Upper lobe of right lung (tissue), 1 donor: ENCODE results near the gene PUM2. TPM values are rescaled to one million over a fixed set of nuclear protein-coding genes. Genes with fewer than 3 reads are reported as not detected.
"Not testable (repeated sequence)": the region's sequence is repeated elsewhere in the genome, so short reads cannot be mapped to it uniquely, and the experiment has no call there.

Experiments used
- ATAC-seq: fragments of 200-7000 bp; cut with Tn5 transposase; one replicate; pipeline ENCODE4 v1.9.1; 2020; ENCODE audit warnings: mild to moderate bottlenecking, moderate library complexity
- DNase-seq: peaks from one replicate; pipeline ENCODE4 v3.0.0-alpha.2; 2020
- H3K27ac ChIP-seq: fragments of 200-600 bp; one replicate; pipeline ENCODE4 v1.8.0; 2022
- H3K27me3 ChIP-seq: fragments of 200-600 bp; one replicate; pipeline ENCODE4 v1.8.0; 2022; ENCODE audit warnings: mild to moderate bottlenecking
- H3K36me3 ChIP-seq: fragments of 200-600 bp; one replicate; pipeline ENCODE4 v1.8.0; 2022
- H3K4me1 ChIP-seq: fragments of 200-600 bp; one replicate; pipeline ENCODE4 v1.8.0; 2022
- H3K4me3 ChIP-seq: fragments of 200-600 bp; one replicate; pipeline ENCODE4 v1.8.0; 2022; ENCODE audit warnings: mild to moderate bottlenecking
- H3K9me3 ChIP-seq: fragments of 200-600 bp; one replicate; pipeline ENCODE4 v1.8.0; 2022
- intact Hi-C: fragments of 100-400 bp; cut with DNase I; formaldehyde crosslinking; loops from one replicate; pipeline ENCODE4 v1.11.0; 2022
- total RNA-seq: library from RNA; stranded (reverse); fragmentation: NEBNext Ultra II Directional; extraction: Animal tissue kit (Norgen Biotek cat#: 25700); gene quantifications from one replicate; pipeline ENCODE4 v1.2.1, GENCODE V29; 2021
- TF ChIP-seq, protein P1 (sequence below): fragments of 200-600 bp; IDR thresholded peaks from one replicate; pipeline ENCODE4 v1.8.0; 2022; ENCODE audit warnings: antibody characterized with exemption
- donor health status: DM: no; HTN: yes; CAD: no; lungs with severe emphysema.

The PUM2 gene
- total RNA-seq, 1 donor from 2014 or later, result 116 TPM

DNA sequence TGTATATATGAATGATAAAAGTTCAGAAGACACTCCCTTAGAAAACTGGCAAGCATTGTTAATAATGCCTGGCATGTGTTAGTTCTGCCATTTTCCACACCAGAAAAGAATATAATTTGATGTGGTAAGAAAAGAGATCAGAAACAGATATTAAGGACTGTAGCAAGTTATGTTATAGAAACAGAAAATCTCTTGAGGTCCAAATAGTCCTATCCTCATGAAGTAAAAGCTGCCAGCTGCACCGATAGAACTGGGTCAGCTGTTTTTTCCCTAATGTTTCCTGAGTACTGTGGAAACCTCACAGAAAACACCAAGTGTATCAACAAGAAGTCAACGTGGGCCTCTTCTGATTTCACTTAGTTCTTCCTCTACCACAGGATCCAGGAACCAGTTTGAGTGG, 68.8 kb downstream of the PUM2 start:
- DNase-seq (no peak), ATAC-seq (no peak)
- H3K4me3 ChIP-seq, result no peak overlapping the region
- H3K27ac ChIP-seq, result no peak overlapping the region
- H3K9me3 ChIP-seq, result no peaks in the 10 kb centered on the region
- no peaks in the 10 kb centered on the region for H3K27me3 ChIP-seq
- TF ChIP-seq, protein P1, sequence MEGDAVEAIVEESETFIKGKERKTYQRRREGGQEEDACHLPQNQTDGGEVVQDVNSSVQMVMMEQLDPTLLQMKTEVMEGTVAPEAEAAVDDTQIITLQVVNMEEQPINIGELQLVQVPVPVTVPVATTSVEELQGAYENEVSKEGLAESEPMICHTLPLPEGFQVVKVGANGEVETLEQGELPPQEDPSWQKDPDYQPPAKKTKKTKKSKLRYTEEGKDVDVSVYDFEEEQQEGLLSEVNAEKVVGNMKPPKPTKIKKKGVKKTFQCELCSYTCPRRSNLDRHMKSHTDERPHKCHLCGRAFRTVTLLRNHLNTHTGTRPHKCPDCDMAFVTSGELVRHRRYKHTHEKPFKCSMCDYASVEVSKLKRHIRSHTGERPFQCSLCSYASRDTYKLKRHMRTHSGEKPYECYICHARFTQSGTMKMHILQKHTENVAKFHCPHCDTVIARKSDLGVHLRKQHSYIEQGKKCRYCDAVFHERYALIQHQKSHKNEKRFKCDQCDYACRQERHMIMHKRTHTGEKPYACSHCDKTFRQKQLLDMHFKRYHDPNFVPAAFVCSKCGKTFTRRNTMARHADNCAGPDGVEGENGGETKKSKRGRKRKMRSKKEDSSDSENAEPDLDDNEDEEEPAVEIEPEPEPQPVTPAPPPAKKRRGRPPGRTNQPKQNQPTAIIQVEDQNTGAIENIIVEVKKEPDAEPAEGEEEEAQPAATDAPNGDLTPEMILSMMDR, result no peak
- peaks cover 80% of the 10 kb centered on the region for H3K36me3 ChIP-seq
- H3K4me1 ChIP-seq, result no peaks in the 10 kb centered on the region
- intact Hi-C loops, result no loop called here

DNA sequence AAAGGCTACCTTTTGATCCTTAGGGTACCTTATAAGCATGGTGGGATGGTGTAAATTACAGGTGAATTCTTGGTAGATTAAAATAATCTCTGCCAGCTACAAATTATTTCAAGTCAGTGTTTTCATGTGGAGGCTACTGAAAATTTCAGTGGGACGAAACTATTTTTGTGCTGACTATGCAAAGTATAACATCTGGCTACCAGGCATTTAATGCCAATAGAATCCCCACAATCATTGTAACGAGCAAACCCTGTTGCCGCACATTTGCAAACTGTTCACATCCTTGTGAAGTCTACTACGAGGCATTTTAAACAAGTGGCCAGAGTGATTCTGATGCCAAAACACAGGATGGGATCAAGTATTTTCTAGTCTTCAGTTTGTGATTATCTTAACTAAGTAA, 77.6 kb downstream of the PUM2 start:
- Histone ChIP-seq H3K9me3 (no peaks in the 10 kb centered on the region), H3K4me1 (no peaks in the 10 kb centered on the region), H3K36me3 (peaks cover 34% of the 10 kb centered on the region), H3K27me3 (no peaks in the 10 kb centered on the region), H3K27ac (no peak overlapping the region), H3K4me3 (no peak overlapping the region)
- TF ChIP-seq, protein P1, result no peak
- DNase-seq, result no peak
- intact Hi-C loops, result no loop called here
- no peak for ATAC-seq

DNA sequence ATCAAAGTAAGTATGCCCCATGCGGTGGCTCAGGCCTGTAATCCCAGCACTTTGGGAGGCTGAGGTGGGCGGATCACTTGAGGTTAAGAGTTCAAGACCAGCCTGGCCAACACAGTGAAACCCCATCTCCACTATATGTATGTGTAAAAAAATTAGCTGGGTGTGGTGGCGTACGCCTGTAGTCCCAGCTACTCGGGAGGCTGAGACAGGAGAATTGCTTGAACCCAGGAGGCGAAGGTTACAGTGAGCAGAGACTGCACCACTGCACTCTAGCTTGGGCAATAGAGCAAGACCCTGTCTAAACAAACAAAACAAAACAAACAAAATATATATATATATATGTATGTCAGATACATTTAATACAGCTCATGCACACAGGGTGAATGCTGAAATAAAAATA, 82.3 kb downstream of the PUM2 start:
- H3K4me3 ChIP-seq, H3K27ac ChIP-seq, H3K9me3 ChIP-seq, ATAC-seq, H3K27me3 ChIP-seq, intact Hi-C loops, DNase-seq, H3K4me1 ChIP-seq: not testable (repeated sequence)
- peaks cover 27% of the 10 kb centered on the region for H3K36me3 ChIP-seq

DNA sequence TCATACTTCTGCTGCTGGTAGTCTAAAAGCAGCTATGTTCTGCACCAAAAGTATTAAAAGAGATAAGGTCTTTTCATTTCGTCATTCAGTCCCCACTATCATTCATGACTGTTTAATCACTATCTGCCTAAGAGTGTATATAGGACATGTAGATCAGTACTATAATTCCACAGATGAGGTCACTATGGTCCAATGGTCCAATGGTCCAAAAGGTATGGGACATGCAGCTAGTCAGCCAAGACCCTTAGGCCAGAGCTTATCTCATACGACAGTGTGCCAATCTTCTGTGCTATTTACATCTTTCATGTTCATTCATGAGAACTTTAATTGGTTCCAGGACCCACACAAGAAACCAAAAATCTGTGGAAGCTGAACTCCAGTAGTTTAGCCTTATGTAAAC, 83.1 kb downstream of the PUM2 start:
- no peaks in the 10 kb centered on the region for H3K4me1 ChIP-seq
- intact Hi-C loops, result no loop called here
- no peak for ATAC-seq
- TF ChIP-seq, protein P1, result no peak
- no peak overlapping the region for H3K27ac ChIP-seq
- DNase-seq, result no peak
- no peaks in the 10 kb centered on the region for H3K9me3 ChIP-seq
- no peaks in the 10 kb centered on the region for H3K27me3 ChIP-seq
- no peak overlapping the region for H3K4me3 ChIP-seq
- peaks cover 33% of the 10 kb centered on the region for H3K36me3 ChIP-seq

DNA sequence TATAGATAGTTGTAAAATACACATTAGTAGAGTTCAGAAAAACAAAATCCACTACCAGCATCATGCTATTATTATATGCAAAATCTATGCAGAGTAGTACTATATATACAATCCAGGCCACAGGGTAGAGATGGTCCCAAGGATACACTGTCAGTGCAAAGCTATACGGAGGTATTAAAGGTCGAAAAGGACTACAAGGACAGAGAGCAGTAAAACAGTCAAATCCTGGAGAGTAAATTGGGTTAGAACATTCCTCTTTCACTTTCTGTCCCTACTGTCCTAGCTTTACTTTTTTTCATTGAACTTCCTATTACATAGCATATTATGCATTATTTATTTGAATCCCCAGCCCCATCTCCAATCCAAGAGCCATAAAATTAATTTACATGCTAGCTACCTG, 86.0 kb downstream of the PUM2 start:
- DNase-seq (no peak), ATAC-seq (no peak)
- no peak overlapping the region for H3K27ac ChIP-seq
- no peaks in the 10 kb centered on the region for H3K27me3 ChIP-seq
- no peak overlapping the region for H3K4me3 ChIP-seq
- intact Hi-C loops, result no loop called here
- no peaks in the 10 kb centered on the region for H3K4me1 ChIP-seq
- H3K36me3 ChIP-seq, result peaks cover 44% of the 10 kb centered on the region
- TF ChIP-seq, protein P1, result no peak
- no peaks in the 10 kb centered on the region for H3K9me3 ChIP-seq

DNA sequence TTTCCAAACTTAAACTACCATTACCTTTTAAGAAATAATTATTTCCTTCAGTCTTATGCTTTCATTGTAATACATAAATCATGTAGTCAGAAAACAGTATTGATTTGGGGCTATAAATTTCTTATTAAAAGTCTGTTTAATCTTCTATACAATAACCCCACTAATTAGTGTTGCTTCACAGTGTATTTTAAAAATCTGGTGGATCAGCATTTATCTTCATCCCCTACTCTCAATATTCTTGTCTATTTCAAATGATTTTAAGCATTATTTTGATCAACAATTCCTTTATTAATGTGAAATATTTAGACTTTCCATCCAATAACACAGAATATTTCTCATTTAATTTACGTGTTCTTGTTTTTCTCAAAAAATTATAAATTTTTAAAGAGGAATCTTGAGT, 93.2 kb downstream of the PUM2 start:
- ATAC-seq (no peak), DNase-seq (no peak)
- TF ChIP-seq, protein P1, result no peak
- Histone ChIP-seq H3K36me3 (peaks cover 87% of the 10 kb centered on the region), H3K4me1 (no peaks in the 10 kb centered on the region), H3K4me3 (no peak overlapping the region), H3K9me3 (no peaks in the 10 kb centered on the region), H3K27ac (no peak overlapping the region), H3K27me3 (no peaks in the 10 kb centered on the region)
- intact Hi-C loops, result no loop called here
